Uterus (tissue), 2 donors: ENCODE data around the gene WDPCP.

ENCODE experiments used
- CTCF ChIP-seq, 4 experiments: fragments of 200-600 bp in 2 of 4; fragments of 450-650 bp in 2 of 4; sonication (generic) in 2 of 4; IDR thresholded peaks; one replicate each; pipeline ENCODE4 v1.5.1; 2016 to 2019; ENCODE audit warnings: antibody characterized with exemption in 4 of 4, mild to moderate bottlenecking in 2 of 4, moderate library complexity in 1 of 4
- POLR2A ChIP-seq, 2 donors: fragments of 450-650 bp; IDR thresholded peaks; one replicate each; pipeline ENCODE4 v1.6.1; 2016; ENCODE audit warnings: antibody characterized with exemption in 2 of 2, mild to moderate bottlenecking in 1 of 2, moderate library complexity in 1 of 2

- no peak for TF ChIP-seq CTCF (IDR thresholded peaks at IDR 0.05)
- TF ChIP-seq POLR2A (IDR thresholded peaks at IDR 0.05): no peak
Observed at GRCh38 chr2:63310614-63311013, 277.7 kb downstream of the WDPCP start.
